Fibroblast of the aortic adventitia (primary cell): Measurements from ENCODE around the gene METRN. TPM values are rescaled to one million over a fixed set of nuclear protein-coding genes. Genes with fewer than 3 reads are reported as not detected.
A peak's percentile ranks its signal among the peaks of the same experiment; 100 is the strongest.

Experiments used
- DNase-seq: peaks from one replicate; pipeline ENCODE4 v3.0.0-alpha.2; 2010; ENCODE audit warnings: low read depth
- H3K4me3 ChIP-seq: 2 replicates; pipeline ENCODE4 v1.5.1; 2011; ENCODE audit warnings: low read depth, mild to moderate bottlenecking, control low read depth, low read length, moderate library complexity
- CTCF ChIP-seq: IDR thresholded peaks from 2 replicates; pipeline ENCODE4 v1.5.1; 2011; ENCODE audit warnings: mild to moderate bottlenecking, low read length, control low read depth, inconsistent platforms; ENCODE audit not compliant: insufficient read depth
- total RNA-seq: library from RNA; depleted of rRNA; stranded (reverse); fragments of >200 nt; gene quantifications from 2 replicates; pipeline ENCODE4 v1.2.3, GENCODE V29; 2012; ENCODE audit warnings: low replicate concordance

The METRN gene
- total RNA-seq = 30.7 and 38.8 TPM in 2 replicates

DNA sequence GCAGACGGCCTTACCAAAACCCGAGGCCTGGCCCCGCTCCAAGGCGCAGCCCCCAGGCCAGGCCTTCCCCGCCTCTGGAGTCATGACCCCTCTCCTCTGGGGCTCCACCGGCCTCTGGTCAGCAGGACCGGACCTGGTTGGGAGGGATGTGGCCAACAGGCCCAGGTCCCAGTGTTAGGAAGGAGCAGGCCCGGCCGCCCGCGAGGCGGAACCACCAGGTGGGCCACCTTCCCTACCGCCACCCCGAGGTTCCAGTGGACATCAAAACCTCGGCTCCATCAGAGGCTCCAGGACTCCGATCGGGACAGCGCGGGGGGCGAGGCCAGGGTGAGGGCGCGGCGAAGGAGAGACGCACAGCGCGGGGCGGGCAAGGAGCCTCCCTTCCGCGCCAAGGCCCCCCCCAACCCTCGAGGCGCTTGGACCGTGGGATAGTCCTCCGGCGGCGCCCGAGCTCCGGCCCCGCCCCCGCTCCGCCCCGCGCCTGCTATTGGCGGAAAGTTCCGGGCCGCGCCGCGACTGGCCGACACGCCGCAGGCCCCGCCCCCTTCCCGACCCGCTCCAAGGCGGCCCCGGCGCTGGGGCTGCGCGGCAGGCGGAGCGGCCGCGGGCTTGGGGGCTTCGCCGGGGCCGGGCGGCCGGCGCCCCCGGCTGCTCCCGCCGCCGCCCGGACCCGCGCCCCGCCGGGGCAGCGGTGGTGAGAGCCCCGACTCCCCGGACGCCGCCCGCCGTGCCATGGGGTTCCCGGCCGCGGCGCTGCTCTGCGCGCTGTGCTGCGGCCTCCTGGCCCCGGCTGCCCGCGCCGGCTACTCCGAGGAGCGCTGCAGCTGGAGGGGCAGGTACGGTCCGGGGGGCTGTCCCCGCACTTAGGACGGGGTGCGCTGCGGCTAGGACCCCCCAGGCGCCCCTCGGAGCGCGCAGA lies at the start of gene METRN:
Gene METRN (plus strand): TSS at position 561 of the 919 bp plus-strand sequence. CDS start 172 bp downstream, at position 733.
- H3K4me3 ChIP-seq = peak within 1 kb of the TSS; percentile 72
- DNase-seq = peak; percentile 74
- TF ChIP-seq CTCF = no peak

GRCh38 chr16:666572-666971 lies 48.3 kb upstream of the METRN start:
- TF ChIP-seq CTCF = no peak
- no peak for DNase-seq
- H3K4me3 ChIP-seq = no peak overlapping the region

- no peak overlapping the region for H3K4me3 ChIP-seq
- DNase-seq = no peak
- TF ChIP-seq CTCF = no peak
Measured at GRCh38 chr16:667113-667779, 47.7 kb upstream of the METRN start.

DNA sequence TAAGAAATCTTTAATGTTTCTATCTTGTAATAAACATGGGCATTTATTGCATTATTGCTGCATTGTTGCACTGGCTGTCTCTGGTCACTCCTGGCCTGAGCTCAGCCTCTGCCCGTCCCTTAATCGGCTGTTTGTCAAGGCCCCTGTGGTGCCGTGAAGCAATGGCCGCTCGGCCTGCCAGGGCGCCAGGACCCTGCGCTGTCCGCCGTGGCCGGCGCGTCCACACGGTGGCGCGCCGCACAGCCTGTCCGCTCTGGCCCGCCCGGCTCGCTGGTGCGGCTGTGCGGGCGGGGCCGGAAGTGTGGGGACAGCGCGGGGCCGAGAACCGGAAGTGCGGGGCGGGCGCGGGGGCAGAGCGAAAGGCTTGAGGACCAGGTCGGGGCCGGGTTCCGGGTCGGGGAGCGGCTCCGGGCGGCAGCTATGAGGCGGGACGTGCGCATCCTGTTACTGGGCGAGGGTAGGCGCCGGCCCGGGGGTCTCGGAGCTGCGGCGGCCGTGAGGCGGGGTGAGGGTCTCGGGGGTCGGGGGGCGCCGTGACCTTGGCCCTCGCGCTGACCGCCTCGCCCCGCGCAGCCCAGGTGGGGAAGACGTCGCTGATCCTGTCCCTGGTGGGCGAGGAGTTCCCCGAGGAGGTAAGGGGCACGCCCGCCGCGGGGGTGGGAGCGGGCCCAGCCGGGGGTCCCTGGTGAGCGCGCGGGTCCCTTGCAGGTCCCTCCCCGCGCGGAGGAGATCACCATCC lies 47.0 kb upstream of the METRN start, which contains the start of gene RHOT2:
Gene RHOT2 (plus strand): TSS at position 353 of the 739 bp plus-strand sequence. CDS start 68 bp downstream, at position 421.
- DNase-seq = peak; percentile 82
- peak; percentile 52 for TF ChIP-seq CTCF

DNA sequence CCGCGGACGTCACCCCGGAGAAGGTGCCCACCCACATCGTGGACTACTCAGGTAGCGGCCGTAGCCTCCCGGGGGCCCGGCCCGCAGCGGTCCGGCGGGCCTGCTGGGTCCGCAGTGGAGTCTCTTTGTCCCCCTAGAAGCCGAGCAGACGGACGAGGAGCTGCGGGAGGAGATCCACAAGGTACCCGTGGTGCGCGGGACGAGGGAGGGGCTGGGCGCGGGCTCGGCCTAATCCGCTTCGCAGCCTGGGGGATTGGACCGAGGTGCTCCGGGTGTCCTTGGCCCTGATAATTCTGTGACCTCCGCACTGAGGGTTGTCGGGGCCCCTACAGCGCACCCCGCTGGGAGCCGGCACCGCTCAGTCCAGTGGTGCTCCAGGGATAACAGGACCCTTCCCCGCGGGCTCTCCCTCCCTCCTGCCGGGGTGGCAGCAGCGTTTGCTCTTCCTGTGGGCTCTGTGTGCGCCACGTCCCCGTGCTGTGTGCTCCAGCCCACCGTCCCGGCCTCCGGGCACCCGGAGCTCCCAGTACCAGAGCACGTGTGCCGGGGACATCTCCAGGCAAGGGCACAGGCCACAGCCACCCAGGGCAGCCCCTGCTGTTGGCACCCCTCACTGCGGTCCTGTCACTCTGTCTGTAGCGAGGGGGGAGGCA lies 46.3 kb upstream of the METRN start:
- no peak for TF ChIP-seq CTCF
- no peak for DNase-seq
- H3K4me3 ChIP-seq = peak overlapping the region; percentile 83

More for the DNA sequence above, 47.0 kb upstream of the METRN start, which contains the start of gene RHOT2:
- H3K4me3 ChIP-seq = peak within 1 kb of the TSS; percentile 83

GRCh38 chr16:669666-670065 lies 45.3 kb upstream of the METRN start:
- DNase-seq = no peak
- TF ChIP-seq CTCF = no peak
- peak overlapping the region; percentile 83 for H3K4me3 ChIP-seq
